Panc1 (cell line): ENCODE data around the gene C9orf85. TPM values are rescaled to one million over a fixed set of nuclear protein-coding genes. Genes with fewer than 3 reads are reported as not detected.
A peak's percentile ranks its signal among the peaks of the same experiment; 100 is the strongest.

ENCODE experiments used
- ATAC-seq: fragments of 200-7000 bp; cut with Tn5 transposase; 2 replicates; pipeline ENCODE4 v1.9.1; 2020; ENCODE audit warnings: mild to moderate bottlenecking, moderate library complexity
- BruUV-seq: library from RNA; stranded (reverse); fragments of 400-500 nt; replicated peaks from 2 replicates; lab custom pipeline; 2021; lab: Mats Ljungman, UMichigan
- CTCF ChIA-PET: fragments of 300-600 bp; sonication (Branson Sonifier 250); formaldehyde crosslinking; loops from one replicate; lab custom pipeline; 2022; ENCODE audit warnings: antibody characterized with exemption; lab: Charles Lee
- POLR2A ChIA-PET: fragments of 300-600 bp; sonication (Branson Sonifier 250); formaldehyde crosslinking; loops from one replicate; lab custom pipeline; 2022; ENCODE audit warnings: antibody characterized with exemption; lab: Charles Lee
- DNase-seq: peaks from one replicate; pipeline ENCODE4 v3.0.0-alpha.2; 2010; ENCODE audit warnings: low read depth, low spot score
- H3K27ac ChIP-seq: 2 replicates; pipeline ENCODE4 v1.5.1; 2011; ENCODE audit warnings: mild to moderate bottlenecking, low read length, inconsistent platforms
- H3K27me3 ChIP-seq: fragments of 200-500 bp; sonication (Bioruptor generic); 2 replicates; pipeline ENCODE4 v1.6.0; 2014; ENCODE audit warnings: low read length, inconsistent platforms; ENCODE audit not compliant: control insufficient read depth, insufficient read depth
- H3K36me3 ChIP-seq: fragments of 200-500 bp; sonication (Bioruptor generic); 2 replicates; pipeline ENCODE4 v1.5.1; 2014; ENCODE audit warnings: inconsistent platforms, mild to moderate bottlenecking, low read length, moderate library complexity; ENCODE audit not compliant: control insufficient read depth, insufficient read depth
- H3K4me1 ChIP-seq: 2 replicates; pipeline ENCODE4 v1.5.1; 2011; ENCODE audit warnings: inconsistent platforms, mild to moderate bottlenecking, low read length, moderate library complexity; ENCODE audit not compliant: control insufficient read depth, insufficient read depth
- H3K4me3 ChIP-seq, 2 experiments: 2 replicates each; pipeline ENCODE4 v1.5.1; 2011 to 2012; ENCODE audit warnings: low read depth in 2 of 2, low read length in 2 of 2, mild to moderate bottlenecking in 2 of 2, inconsistent platforms in 1 of 2, moderate library complexity in 1 of 2
- H3K9me3 ChIP-seq: fragments of 200-500 bp; sonication (Bioruptor generic); 2 replicates; pipeline ENCODE4 v1.5.1; 2014; ENCODE audit warnings: low read depth, mild to moderate bottlenecking, inconsistent platforms, low read length, moderate library complexity; ENCODE audit not compliant: control insufficient read depth, insufficient read depth
- CTCF ChIP-seq: fragments of 450-650 bp; IDR thresholded peaks from 2 replicates; pipeline ENCODE4 v1.5.1; 2017; ENCODE audit warnings: mild to moderate bottlenecking
- POLR2AphosphoS5 ChIP-seq: IDR thresholded peaks from 2 replicates; pipeline ENCODE4 v1.6.1; 2012; ENCODE audit warnings: mild to moderate bottlenecking, low read depth, low read length, moderate library complexity
- REST ChIP-seq, 2 experiments: IDR thresholded peaks; 2 replicates each; pipeline ENCODE4 v1.6.1; 2011 to 2012; ENCODE audit warnings: low read depth in 2 of 2, control low read depth in 1 of 2, low read length in 1 of 2, mild to moderate bottlenecking in 1 of 2, moderate library complexity in 1 of 2; ENCODE audit not compliant: insufficient read depth in 1 of 2
- SIN3A ChIP-seq: IDR thresholded peaks from 2 replicates; pipeline ENCODE4 v1.6.1; 2012; ENCODE audit warnings: low read depth, mild to moderate bottlenecking, low read length, moderate library complexity, borderline replicate concordance; ENCODE audit not compliant: insufficient read depth
- TCF7L2 ChIP-seq: IDR thresholded peaks from 2 replicates; pipeline ENCODE4 v1.6.1; 2011; ENCODE audit warnings: mild to moderate bottlenecking, low read depth, low read length, inconsistent platforms
- in situ Hi-C: cut with HindIII; loops from 2 replicates; pipeline ENCODE4 v1.10.0; 2016; ENCODE audit warnings: low sequenced_read_pairs, low pct_unique_long_range_greater_than_20kb
- intact Hi-C: fragments of 100-400 bp; cut with micrococcal nuclease; formaldehyde crosslinking; loops from one replicate; pipeline ENCODE4 v1.10.0; 2022; ENCODE audit not compliant: unreplicated experiment
- total RNA-seq: library from RNA; stranded (reverse); gene quantifications from one replicate; pipeline ENCODE4 v1.2.1, GENCODE V29; 2021; ENCODE audit not compliant: unreplicated experiment

C9orf85 gene
- total RNA-seq, 1 experiment from 2014 or later: 8.0 TPM

DNA sequence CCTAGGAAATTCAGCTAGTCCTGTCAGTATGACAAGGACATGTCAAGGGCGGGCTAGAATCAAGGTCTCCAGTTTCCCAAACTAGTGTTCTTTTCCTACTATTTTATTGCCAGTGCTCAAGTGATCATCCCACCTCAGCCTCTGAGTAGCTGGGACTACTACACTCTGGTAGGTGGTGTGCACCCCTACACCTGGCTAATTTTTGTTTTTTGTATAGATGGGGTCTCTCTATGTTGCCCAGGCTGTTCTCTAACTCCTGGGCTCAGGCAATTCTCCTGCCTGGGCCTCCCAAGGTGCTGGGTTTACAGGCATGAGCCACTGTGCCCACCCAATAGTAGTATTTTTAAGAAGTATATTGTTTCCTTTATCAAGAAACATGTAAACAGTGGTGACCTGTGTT lies 54.0 kb downstream of the C9orf85 start:
- Histone ChIP-seq H3K4me3 (no peak overlapping the region), H3K36me3 (no peaks in the 10 kb centered on the region), H3K27me3 (no peaks in the 10 kb centered on the region), H3K4me1 (no peaks in the 10 kb centered on the region), H3K27ac (no peak overlapping the region), H3K9me3 (peaks cover 2% of the 10 kb centered on the region; the same call in 1 of the 2 replicates)
- ATAC-seq (no peak), DNase-seq (no peak)
- ChIA-PET POLR2A (no interaction called here), CTCF (no interaction called here)
- intact Hi-C loops (no loop called here), in situ Hi-C loops (no loop called here)
- TF ChIP-seq CTCF (no peak), POLR2AphosphoS5 (no peak), TCF7L2 (no peak), SIN3A (no peak), REST (IDR thresholded peaks at IDR 0.05; ENCODE audit: insufficient read depth in 1 of 2, low read depth in 2 of 2, low read length in 1 of 2) (no peak)
- no TSS peak for BruUV-seq

DNA sequence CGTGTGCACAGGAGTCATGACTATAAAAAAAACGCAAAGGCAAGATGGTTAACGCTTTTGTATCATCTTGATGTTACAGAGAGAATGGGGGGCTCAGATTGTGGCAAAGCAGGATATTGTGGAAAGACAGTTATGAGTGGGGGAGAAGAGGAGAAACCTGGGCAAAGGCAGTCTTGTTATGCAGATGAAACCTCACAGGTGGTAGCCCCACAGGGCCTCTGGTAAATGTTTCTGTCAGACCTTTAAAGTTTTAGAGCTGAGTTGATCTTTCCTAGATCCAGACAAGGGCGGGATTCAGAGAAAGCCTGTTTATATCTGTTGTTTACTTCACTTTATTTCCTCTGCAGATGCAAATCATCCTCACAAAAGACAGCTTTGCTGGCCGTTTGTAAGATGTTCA lies 55.2 kb downstream of the C9orf85 start:
- no peak overlapping the region for H3K27ac ChIP-seq
- intact Hi-C loops (no loop called here), in situ Hi-C loops (no loop called here)
- H3K27me3 ChIP-seq: no peaks in the 10 kb centered on the region
- H3K36me3 ChIP-seq: no peaks in the 10 kb centered on the region
- ChIA-PET POLR2A (no interaction called here), CTCF (no interaction called here)
- ATAC-seq (no peak), DNase-seq (no peak)
- H3K4me1 ChIP-seq: no peaks in the 10 kb centered on the region
- no peak overlapping the region for H3K4me3 ChIP-seq
- H3K9me3 ChIP-seq: peaks cover 2% of the 10 kb centered on the region; the same call in 1 of the 2 replicates
- TF ChIP-seq CTCF (no peak), POLR2AphosphoS5 (no peak), SIN3A (no peak), REST (IDR thresholded peaks at IDR 0.05; ENCODE audit: insufficient read depth in 1 of 2, low read depth in 2 of 2, low read length in 1 of 2) (no peak), TCF7L2 (no peak)
- BruUV-seq: TSS peak; percentile 33
